ENCODE measurements around the gene NFIX. TPM values are rescaled to one million over a fixed set of nuclear protein-coding genes. Genes with fewer than 3 reads are reported as not detected.

The NFIX gene
- total and polyA plus RNA-seq, 2 experiments from 2014 or later: not detected

DNA sequence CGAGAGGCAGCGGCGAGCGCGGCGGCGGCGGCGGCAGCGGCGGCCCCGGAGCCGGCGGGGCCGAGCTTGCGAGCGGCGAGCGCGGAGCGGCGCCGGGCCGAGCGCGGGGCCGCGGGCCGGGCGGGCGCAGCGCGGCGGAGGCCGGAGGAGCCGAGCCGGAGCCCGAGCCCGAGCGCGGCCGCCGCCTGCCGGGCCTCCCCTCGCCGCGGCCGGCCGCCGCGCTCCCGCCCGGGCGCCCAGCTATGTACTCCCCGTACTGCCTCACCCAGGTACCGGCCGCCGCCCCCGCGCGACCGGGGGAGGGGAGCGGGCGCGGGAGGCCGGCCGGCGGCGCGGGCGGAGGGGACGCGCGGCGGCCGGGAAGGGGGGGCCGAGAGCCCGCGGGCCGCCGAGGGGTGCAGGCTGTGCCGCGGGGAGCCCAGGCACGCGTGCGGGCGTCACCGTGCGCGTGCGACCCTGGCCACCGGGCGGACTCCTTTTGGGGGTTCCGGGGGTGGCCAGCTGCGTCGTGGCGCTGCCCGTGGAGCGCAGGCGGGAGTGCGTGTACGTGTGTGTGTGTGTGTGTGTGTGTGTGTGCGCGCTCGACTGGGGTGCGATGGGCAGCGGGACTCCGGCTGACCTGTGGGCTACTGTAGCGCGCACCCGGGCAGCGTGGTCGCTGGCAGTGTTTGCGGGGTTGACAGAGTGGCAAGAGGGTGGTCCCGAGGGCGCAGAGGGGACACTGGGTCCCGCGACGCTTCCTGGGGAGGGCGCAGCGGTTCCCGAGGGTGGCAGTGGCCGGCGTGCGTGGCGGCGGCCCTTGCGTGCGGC, 526 bp downstream of the NFIX start:
- peaks cover 96% of the 10 kb centered on the region for H3K27me3 ChIP-seq
- no peaks in the 10 kb centered on the region for H3K36me3 ChIP-seq
- peak overlapping the region; percentile 26 for H3K4me3 ChIP-seq
- peak in 1 of 2 donors; percentile 48 for DNase-seq (ENCODE audit: low read depth in 1 of 2, low spot score in 1 of 2)
- H3K4me1 ChIP-seq (ENCODE audit: low read depth): no peaks in the 10 kb centered on the region
- H3K27ac ChIP-seq: no peak overlapping the region
- TF ChIP-seq, protein P1, sequence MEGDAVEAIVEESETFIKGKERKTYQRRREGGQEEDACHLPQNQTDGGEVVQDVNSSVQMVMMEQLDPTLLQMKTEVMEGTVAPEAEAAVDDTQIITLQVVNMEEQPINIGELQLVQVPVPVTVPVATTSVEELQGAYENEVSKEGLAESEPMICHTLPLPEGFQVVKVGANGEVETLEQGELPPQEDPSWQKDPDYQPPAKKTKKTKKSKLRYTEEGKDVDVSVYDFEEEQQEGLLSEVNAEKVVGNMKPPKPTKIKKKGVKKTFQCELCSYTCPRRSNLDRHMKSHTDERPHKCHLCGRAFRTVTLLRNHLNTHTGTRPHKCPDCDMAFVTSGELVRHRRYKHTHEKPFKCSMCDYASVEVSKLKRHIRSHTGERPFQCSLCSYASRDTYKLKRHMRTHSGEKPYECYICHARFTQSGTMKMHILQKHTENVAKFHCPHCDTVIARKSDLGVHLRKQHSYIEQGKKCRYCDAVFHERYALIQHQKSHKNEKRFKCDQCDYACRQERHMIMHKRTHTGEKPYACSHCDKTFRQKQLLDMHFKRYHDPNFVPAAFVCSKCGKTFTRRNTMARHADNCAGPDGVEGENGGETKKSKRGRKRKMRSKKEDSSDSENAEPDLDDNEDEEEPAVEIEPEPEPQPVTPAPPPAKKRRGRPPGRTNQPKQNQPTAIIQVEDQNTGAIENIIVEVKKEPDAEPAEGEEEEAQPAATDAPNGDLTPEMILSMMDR (IDR thresholded peaks at IDR 0.05; ENCODE audit: low read depth, low read length): no peak
- no peaks in the 10 kb centered on the region for H3K9me3 ChIP-seq (ENCODE audit: low read depth)

DNA sequence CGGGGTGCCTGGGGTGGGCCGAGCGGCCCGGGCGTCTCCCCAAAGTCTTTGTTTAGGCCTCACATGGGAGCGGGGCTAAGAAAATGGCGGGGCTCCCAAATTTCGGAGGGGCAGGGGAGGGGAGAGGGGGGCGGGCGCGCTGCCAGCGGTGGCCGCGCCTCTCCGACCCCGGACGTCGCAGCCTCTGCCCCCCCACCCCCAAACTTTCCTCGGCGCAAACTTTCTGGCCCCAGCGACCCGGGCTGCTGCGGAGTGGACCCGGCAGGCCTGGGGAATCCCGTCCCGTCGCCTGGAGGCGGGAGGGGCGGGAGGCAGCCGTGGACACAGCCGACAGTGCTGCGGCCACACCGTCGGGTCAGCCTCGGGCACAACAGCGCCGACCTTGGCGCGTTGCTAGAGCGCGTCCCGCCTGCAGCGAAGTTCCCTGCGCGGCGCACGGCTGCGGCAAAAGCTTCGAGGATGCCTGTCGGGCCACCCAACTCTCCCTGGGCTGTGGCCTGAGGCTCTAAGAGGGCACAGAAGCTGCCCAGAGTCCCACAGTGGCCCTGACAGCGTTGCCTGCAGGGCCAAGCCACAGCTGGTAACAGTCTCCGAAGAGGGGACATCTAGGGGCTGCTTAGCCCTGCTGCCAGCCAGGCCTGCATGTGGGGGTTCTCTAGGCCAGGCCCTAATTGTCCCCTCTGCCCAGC, 1.3 kb downstream of the NFIX start:
- Histone ChIP-seq H3K9me3 (ENCODE audit: low read depth) (no peaks in the 10 kb centered on the region), H3K27ac (no peak overlapping the region), H3K4me3 (peak overlapping the region; percentile 26), H3K4me1 (ENCODE audit: low read depth) (no peaks in the 10 kb centered on the region), H3K36me3 (no peaks in the 10 kb centered on the region), H3K27me3 (peaks cover 96% of the 10 kb centered on the region)
- TF ChIP-seq, protein P1 (IDR thresholded peaks at IDR 0.05; ENCODE audit: low read depth, low read length): no peak
- peak in 1 of 2 donors; percentile 47 for DNase-seq (ENCODE audit: low read depth in 1 of 2, low spot score in 1 of 2)

DNA sequence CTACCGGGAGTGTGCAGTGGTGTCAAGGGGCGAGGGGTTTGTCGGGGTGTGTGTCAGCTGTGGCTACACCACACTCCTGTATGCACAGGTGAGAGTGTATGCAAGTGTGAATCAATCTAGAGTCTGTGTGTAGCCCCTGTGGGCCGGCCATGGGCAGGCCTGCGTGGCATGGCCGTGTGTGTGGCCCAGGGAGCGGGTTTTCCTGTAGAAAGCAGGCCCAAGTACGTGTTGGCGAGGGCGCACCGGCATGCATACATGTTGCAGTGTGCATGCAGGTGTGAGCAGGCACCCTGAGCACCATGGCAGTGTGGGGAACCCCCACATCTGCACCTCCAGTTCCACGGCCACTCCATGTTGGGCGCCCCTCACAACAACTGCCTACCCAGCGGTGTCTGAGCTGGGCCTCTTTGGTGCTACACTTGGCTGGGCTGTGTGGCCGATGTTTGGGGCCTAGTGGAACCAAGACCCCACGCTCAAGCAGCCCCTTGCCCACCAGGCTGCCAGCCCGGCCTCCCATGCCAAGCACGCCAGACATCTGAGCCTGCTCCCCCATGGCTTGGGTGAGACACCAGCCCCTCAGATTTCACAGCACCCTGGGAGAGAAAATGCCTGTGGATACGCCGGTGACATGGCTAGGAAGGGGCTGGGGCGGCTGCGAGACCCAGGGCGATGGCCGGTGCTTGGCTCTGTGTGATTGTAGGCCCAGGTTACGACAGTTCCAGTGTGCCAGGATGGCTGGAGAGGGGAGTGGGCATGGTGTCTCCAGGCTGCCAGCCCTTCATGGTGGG, 2.1 kb downstream of the NFIX start:
- Histone ChIP-seq H3K9me3 (ENCODE audit: low read depth) (no peaks in the 10 kb centered on the region), H3K4me1 (ENCODE audit: low read depth) (no peaks in the 10 kb centered on the region), H3K36me3 (no peaks in the 10 kb centered on the region), H3K27me3 (peaks cover 96% of the 10 kb centered on the region), H3K27ac (no peak overlapping the region), H3K4me3 (no peak overlapping the region)
- TF ChIP-seq, protein P1 (IDR thresholded peaks at IDR 0.05; ENCODE audit: low read depth, low read length): no peak
- DNase-seq (ENCODE audit: low read depth in 1 of 2, low spot score in 1 of 2): no peak

DNA sequence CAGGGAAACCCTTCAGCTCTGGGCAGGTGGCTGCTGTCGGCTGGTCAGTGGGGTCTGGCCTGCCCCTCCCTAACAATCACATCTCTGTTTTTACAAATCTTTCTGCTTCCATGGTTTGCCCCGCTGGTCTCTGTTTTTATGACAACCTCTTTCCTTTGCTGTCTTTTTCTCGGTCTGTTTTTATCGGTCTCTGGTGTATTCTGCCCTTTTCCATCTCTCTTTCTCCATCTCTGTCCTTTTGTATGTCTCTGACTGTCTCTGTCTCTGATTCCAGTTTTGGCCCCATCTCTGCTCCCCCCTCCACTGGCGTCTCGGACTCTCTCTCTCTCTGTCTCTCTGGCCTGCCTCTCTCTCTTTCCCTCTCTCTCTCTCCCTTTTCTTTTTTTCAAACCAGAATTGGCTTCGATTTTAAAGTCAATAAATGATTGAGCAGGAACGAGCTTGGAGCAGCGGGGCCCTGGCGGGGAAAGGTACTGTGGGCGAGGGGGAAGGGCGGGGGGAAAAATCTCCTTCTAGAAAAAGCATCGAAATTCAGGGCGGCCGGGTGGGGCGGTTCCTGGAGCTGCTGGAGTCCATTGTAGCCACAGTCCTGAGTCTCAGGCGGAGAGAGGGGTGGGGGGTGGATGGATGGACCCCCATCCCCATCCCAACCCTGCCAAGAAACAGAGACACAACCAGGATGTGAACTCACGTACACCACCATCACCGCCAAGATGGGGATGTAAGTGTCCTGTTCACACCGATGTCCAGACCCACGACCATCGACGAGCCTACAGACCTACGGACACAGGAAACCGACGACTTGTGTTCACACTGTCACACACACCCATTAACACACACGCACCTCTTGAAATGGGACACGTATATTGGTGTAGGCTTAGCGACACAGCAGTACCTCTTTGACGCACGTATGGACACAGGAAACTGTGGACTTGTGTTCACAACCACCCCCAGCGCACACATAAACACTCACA, 3.0 kb downstream of the NFIX start:
- no peak overlapping the region for H3K27ac ChIP-seq
- H3K9me3 ChIP-seq (ENCODE audit: low read depth): no peaks in the 10 kb centered on the region
- no peaks in the 10 kb centered on the region for H3K4me1 ChIP-seq (ENCODE audit: low read depth)
- TF ChIP-seq, protein P1 (IDR thresholded peaks at IDR 0.05; ENCODE audit: low read depth, low read length): no peak
- no peaks in the 10 kb centered on the region for H3K36me3 ChIP-seq
- H3K4me3 ChIP-seq: no peak overlapping the region
- no peak for DNase-seq (ENCODE audit: low read depth in 1 of 2, low spot score in 1 of 2)
- peaks cover 96% of the 10 kb centered on the region for H3K27me3 ChIP-seq

DNA sequence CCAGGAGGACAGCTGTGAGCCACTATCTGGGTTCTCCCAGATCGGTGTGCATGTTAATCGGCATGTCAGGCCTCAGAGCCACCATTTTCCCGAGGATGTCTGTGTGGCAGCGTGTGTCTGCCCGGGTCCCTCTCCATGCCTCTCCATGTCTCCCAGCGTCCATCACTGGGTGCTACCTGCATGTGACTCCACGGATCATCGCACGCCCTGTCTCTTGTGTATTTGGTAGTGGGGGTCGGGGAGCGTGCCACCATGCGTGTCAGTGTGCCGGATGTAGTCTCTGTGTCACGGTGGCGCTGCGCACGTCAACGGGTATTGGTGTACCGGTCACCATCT, 5.9 kb downstream of the NFIX start:
- Histone ChIP-seq H3K4me3 (no peak overlapping the region), H3K9me3 (ENCODE audit: low read depth) (no peaks in the 10 kb centered on the region), H3K36me3 (no peaks in the 10 kb centered on the region), H3K27me3 (peaks cover 100% of the 10 kb centered on the region), H3K4me1 (ENCODE audit: low read depth) (no peaks in the 10 kb centered on the region), H3K27ac (no peak overlapping the region)
- TF ChIP-seq, protein P1 (IDR thresholded peaks at IDR 0.05; ENCODE audit: low read depth, low read length): no peak
- no peak for DNase-seq (ENCODE audit: low read depth in 1 of 2, low spot score in 1 of 2)

All from cardiac muscle cell (in vitro differentiated cells and primary cell).